ENCODE data around the gene TEX10. TPM values are rescaled to one million over a fixed set of nuclear protein-coding genes. Genes with fewer than 3 reads are reported as not detected.

Gene TEX10
- total and polyA plus RNA-seq, 7 donors = 3.2 to 19.6 (median 15.0) TPM

DNA sequence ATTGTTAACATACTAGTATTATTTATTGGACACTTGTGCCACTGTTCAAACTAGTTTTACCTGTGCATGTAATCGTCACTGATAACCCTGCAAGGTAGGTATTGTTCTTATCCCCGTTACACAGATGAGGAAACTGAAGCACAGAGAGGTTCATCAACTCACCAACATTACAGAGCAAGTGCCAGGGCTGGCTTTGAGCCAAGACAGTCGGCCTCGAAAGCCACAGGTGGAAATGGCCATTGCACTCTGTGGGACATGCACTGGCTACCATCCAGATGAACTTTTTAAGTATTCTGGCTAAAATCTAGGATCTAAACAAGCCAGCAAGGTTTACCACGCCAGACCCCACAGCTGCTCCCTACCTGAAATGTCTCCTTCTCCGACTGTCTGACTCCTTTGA is 57.9 kb downstream of the TEX10 start:
- Histone ChIP-seq H3K4me1 (no peaks in the 10 kb centered on the region), H3K4me3 (no peak overlapping the region), H3K36me3 (peaks cover 0 to 82% (median 32%) of the 10 kb centered on the region in 4 donors), H3K9me3 (no peaks in the 10 kb centered on the region), H3K27me3 (no peaks in the 10 kb centered on the region), H3K27ac (no peak overlapping the region)
- WGBS, 2 donors = 65 to 83% methylated on average over 6 of the region's 6 CpGs
- TF ChIP-seq, protein P1, sequence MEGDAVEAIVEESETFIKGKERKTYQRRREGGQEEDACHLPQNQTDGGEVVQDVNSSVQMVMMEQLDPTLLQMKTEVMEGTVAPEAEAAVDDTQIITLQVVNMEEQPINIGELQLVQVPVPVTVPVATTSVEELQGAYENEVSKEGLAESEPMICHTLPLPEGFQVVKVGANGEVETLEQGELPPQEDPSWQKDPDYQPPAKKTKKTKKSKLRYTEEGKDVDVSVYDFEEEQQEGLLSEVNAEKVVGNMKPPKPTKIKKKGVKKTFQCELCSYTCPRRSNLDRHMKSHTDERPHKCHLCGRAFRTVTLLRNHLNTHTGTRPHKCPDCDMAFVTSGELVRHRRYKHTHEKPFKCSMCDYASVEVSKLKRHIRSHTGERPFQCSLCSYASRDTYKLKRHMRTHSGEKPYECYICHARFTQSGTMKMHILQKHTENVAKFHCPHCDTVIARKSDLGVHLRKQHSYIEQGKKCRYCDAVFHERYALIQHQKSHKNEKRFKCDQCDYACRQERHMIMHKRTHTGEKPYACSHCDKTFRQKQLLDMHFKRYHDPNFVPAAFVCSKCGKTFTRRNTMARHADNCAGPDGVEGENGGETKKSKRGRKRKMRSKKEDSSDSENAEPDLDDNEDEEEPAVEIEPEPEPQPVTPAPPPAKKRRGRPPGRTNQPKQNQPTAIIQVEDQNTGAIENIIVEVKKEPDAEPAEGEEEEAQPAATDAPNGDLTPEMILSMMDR (IDR thresholded peaks at IDR 0.05) = no peak
- no peak for TF ChIP-seq POLR2AphosphoS5 (IDR thresholded peaks at IDR 0.05)
- no peak for TF ChIP-seq EP300 (IDR thresholded peaks at IDR 0.05)
- no peak for TF ChIP-seq POLR2A (IDR thresholded peaks at IDR 0.05)
- DNase-seq = no peak
- intact Hi-C loops (cut with DNase I) = no loop called here

DNA sequence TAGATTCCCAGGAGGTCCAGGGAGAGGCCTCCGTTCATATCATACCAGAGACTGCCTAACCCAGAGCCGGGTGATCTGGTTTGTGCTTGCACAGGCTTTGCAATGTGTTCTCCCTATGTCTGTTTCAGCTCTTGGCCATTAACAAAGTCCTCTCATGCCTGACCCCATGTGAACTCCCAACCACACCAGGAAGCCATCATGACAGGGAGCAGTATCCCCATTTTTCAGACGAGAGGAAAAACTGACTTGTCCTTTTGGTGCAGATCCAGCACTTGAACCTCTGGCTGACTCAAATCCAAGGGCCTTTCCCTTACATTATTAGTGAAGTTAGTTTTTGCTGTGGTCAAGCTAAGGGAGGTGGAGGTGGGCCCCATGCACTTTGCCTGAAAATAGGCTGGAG is 58.4 kb downstream of the TEX10 start:
- WGBS, 2 donors = 84 to 90% methylated on average over 3 of the region's 3 CpGs
- Histone ChIP-seq H3K36me3 (peaks cover 0 to 82% (median 32%) of the 10 kb centered on the region in 4 donors), H3K4me1 (no peaks in the 10 kb centered on the region), H3K4me3 (no peak overlapping the region), H3K27ac (no peak overlapping the region), H3K27me3 (no peaks in the 10 kb centered on the region), H3K9me3 (no peaks in the 10 kb centered on the region)
- TF ChIP-seq EP300 (IDR thresholded peaks at IDR 0.05) = no peak
- TF ChIP-seq POLR2AphosphoS5 (IDR thresholded peaks at IDR 0.05) = no peak
- TF ChIP-seq, protein P1 (IDR thresholded peaks at IDR 0.05) = no peak
- no peak for TF ChIP-seq POLR2A (IDR thresholded peaks at IDR 0.05)
- DNase-seq = no peak
- intact Hi-C loops (cut with DNase I) = no loop called here

DNA sequence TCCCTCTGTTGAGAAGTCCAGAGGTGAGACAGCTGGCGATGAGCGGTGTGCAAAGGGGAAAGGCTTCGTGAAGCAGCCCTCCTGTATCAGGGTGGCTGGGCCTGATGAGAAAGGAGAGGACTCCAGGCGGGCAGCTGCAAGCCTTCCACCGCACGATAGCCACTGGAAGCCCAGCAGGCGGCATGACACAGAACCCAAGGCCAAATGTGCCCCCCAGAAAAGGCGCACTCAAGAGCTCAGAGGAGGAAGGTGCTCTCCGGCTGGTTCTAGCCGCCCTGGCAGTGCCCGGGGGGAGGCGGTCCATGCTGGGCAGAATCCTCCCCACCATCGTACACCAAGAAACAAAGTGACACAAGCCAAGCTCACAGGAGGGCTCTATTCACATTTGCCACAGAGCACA is 60.3 kb downstream of the TEX10 start:
- Histone ChIP-seq H3K4me1 (no peaks in the 10 kb centered on the region), H3K27ac (no peak overlapping the region), H3K27me3 (no peaks in the 10 kb centered on the region), H3K36me3 (peaks cover 0 to 89% (median 30%) of the 10 kb centered on the region in 4 donors), H3K4me3 (no peak overlapping the region), H3K9me3 (no peaks in the 10 kb centered on the region)
- intact Hi-C loops (cut with DNase I) = no loop called here
- TF ChIP-seq EP300 (IDR thresholded peaks at IDR 0.05) (no peak), POLR2A (IDR thresholded peaks at IDR 0.05) (no peak), POLR2AphosphoS5 (IDR thresholded peaks at IDR 0.05) (no peak)
- TF ChIP-seq, protein P1 (IDR thresholded peaks at IDR 0.05) = no peak
- DNase-seq = no peak
- 96 to 97% methylated on average over 13 of the region's 13 CpGs for WGBS, 2 donors

DNA sequence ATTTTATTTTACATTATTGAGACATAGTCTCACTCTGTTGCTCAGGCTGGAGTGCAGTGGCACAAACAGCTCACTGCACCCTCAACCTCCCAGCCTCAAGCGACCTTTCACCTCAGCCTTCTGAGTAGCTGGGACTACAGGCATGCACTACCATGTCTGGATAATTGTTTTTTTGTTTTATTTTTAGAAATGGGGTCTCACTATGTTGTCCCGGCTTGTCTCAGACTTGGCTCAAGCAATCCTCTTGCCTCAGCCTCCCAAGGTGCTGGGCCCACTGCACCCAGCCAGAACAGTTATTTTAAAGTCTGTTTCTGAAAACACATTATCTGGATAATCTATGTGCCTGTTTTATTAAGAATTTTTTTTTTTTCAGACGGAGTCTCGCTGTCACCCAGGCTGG is 62.0 kb downstream of the TEX10 start:
- Histone ChIP-seq H3K4me1 (no peaks in the 10 kb centered on the region), H3K9me3 (no peaks in the 10 kb centered on the region), H3K4me3 (no peak overlapping the region), H3K27me3 (no peaks in the 10 kb centered on the region), H3K36me3 (peaks cover under 1 to 90% (median 24%) of the 10 kb centered on the region in 4 donors), H3K27ac (no peak overlapping the region)
- intact Hi-C loops (cut with DNase I) = no loop called here
- TF ChIP-seq POLR2A (IDR thresholded peaks at IDR 0.05) (no peak), EP300 (IDR thresholded peaks at IDR 0.05) (no peak), POLR2AphosphoS5 (IDR thresholded peaks at IDR 0.05) (no peak)
- TF ChIP-seq, protein P1 (IDR thresholded peaks at IDR 0.05) = no peak
- WGBS, 2 donors = 96 to 98% methylated on average over 4 of the region's 4 CpGs
- no peak for DNase-seq

DNA sequence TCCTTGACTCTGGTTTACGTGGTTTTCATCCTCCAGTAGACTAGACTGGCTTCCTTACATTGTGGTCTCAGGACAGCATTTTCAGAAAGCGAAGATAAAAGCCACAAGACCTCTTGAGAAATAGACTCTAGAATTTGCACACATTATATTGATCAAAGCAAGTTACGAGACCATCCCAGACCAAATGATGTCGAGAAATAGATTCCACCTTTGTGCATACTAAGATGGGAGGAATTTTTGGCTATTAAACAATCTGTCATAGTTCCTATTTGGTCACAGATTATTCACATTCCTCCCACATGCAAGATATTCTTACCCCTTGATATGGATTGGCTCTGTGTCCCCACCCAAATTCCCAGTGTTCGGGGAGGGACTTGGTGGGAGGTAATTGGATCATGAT is 65.6 kb downstream of the TEX10 start:
- peaks cover 0 to 7% (median 0%) of the 10 kb centered on the region in 4 donors for H3K9me3 ChIP-seq
- TF ChIP-seq POLR2A (IDR thresholded peaks at IDR 0.05) (no peak), POLR2AphosphoS5 (IDR thresholded peaks at IDR 0.05) (no peak), EP300 (IDR thresholded peaks at IDR 0.05) (no peak)
- TF ChIP-seq, protein P1 (IDR thresholded peaks at IDR 0.05) = no peak
- H3K27me3 ChIP-seq = no peaks in the 10 kb centered on the region
- H3K36me3 ChIP-seq = peaks cover 16 to 83% (median 23%) of the 10 kb centered on the region in 4 donors
- no peak overlapping the region for H3K4me3 ChIP-seq
- no peaks in the 10 kb centered on the region for H3K4me1 ChIP-seq
- 95 to 97% methylated on average over 5 of the region's 5 CpGs for WGBS, 2 donors
- no peak overlapping the region for H3K27ac ChIP-seq
- DNase-seq = no peak
- intact Hi-C loops (cut with DNase I) = no loop called here

Data from sigmoid colon (tissue), 7 donors.